ENCODE measurements around the gene SGMS2.

SGMS2 gene

GRCh38 chr4:107793996-107794395 is 30.7 kb upstream of the SGMS2 start:
- POLR2A ChIA-PET: no interaction called here
- CTCF ChIA-PET: interaction anchor here (0.8 to 1.7 kb wide), 6 partner anchors 14 to 109 kb away, joined by 3 read pairs; no protein-coding TSS in a partner anchor
- TF ChIP-seq CTCF (IDR thresholded peaks at IDR 0.05; ENCODE audit: control extremely low read depth, extremely low read depth, low read depth, missing control alignments): no peak
- no peak for DNase-seq (ENCODE audit: extremely low spot score)

GRCh38 chr4:107799669-107800450 is 24.9 kb upstream of the SGMS2 start:
- CTCF ChIA-PET: no interaction called here
- POLR2A ChIA-PET: no interaction called here
- DNase-seq (ENCODE audit: extremely low spot score): no peak

GRCh38 chr4:107800706-107801105 is 24.0 kb upstream of the SGMS2 start:
- no peak for TF ChIP-seq CTCF (IDR thresholded peaks at IDR 0.05; ENCODE audit: control extremely low read depth, extremely low read depth, low read depth, missing control alignments)
- ChIA-PET CTCF (interaction anchor here (0.8 to 1.2 kb wide), 2 partner anchors 11 to 16 kb away, joined by 3 read pairs; no protein-coding TSS in a partner anchor), POLR2A (no interaction called here)
- no peak for DNase-seq (ENCODE audit: extremely low spot score)

More at GRCh38 chr4:107799669-107800450, 24.9 kb upstream of the SGMS2 start:
- no peak for TF ChIP-seq CTCF (IDR thresholded peaks at IDR 0.05; ENCODE audit: control extremely low read depth, extremely low read depth, low read depth, missing control alignments)

DNA sequence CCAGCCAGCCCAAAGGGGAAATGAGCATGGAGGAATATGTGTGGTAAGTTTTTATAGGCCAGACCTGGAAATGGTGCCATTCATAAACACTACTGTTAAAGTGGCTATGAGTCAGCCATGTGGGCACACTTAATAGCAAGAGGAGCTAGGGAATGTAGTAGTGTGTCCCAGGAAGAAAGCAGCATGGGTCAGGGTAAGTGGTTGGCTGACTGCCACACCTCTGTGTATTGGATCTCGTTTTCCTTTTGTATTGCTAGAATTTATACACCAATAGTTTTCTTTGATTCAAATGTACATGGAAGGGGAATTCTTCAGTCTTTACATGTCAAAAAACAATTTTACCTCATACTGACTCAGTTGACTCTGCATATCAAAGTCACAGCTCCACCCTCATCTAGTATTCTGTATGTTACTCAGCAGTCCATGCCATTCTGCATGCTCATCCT is 22.9 kb upstream of the SGMS2 start:
- ChIA-PET CTCF (interaction anchor here (0.7 to 1.2 kb wide), 2 partner anchors 13 to 14 kb away, joined by 3 read pairs; no protein-coding TSS in a partner anchor), POLR2A (no interaction called here)
- no peak for TF ChIP-seq CTCF (IDR thresholded peaks at IDR 0.05; ENCODE audit: control extremely low read depth, extremely low read depth, low read depth, missing control alignments)
- DNase-seq (ENCODE audit: extremely low spot score): no peak

DNA sequence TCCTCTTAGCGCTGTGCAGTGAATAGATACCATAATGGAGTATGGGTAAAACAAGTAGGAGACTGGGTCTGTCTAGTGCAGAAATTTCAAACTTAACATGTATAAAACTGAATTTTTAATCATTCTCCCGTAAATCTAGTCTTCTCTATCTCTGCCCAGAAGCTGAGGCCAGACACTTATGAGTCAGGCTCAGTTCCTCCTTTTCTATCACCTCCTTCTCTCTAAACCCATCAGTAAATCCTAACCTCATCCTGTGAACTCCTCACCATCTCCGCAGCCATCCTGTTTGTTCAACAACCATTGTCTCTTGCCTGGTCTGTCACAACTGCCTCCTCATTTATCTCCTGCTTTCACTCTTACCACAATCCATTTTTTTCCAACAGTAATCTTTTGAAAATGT is 19.8 kb upstream of the SGMS2 start:
- no peak for TF ChIP-seq CTCF (IDR thresholded peaks at IDR 0.05; ENCODE audit: control extremely low read depth, extremely low read depth, low read depth, missing control alignments)
- ChIA-PET CTCF (no interaction called here), POLR2A (no interaction called here)
- no peak for DNase-seq (ENCODE audit: extremely low spot score)

- DNase-seq (ENCODE audit: extremely low spot score): no peak
- no peak for TF ChIP-seq CTCF (IDR thresholded peaks at IDR 0.05; ENCODE audit: control extremely low read depth, extremely low read depth, low read depth, missing control alignments)
- ChIA-PET CTCF (no interaction called here), POLR2A (no interaction called here)
Observed at GRCh38 chr4:107806196-107806595, 18.5 kb upstream of the SGMS2 start.
